ENCODE data around the gene ARL4D. TPM values are rescaled to one million over a fixed set of nuclear protein-coding genes. Genes with fewer than 3 reads are reported as not detected.

ARL4D gene
- total RNA-seq, 1 experiment from 2014 or later, result 19.9 TPM

DNA sequence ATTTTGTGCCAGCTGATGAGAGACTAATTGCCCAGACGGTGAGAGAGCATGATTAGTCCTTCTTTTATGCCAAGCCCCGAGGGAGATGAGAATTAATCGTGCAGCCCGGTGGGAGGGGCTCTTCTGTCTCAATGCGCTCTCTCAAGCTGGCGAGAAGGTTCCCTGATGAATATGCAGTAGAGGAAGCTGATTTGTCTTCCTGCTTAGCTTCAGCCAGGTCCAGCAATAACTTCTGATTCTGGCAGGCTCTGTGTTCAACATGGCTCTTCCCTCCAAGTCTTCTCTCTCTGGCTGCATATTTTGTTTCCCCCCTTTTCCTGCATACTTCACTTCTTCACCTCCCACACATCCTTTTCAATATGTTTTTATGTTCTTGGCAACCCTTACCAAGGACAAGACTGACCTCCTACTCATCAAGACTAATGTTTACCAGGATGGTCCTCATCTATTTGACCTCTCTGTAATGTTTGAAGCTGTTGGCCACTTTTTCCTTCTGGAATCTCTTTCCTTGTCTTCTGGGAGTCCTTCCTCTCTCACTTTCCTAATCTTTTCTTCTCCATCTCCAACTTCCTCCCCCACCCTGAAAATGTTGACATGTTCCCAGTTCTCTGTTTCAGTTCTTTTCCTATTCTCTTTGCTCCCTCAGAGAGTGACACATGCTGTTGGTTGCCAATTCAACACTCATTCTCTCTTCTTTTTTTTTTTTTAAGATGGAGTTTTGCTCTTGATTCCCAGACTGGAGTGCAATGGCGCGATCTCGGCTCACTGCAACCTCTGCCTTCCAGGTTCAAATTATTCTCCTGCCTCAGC is 33.1 kb downstream of the ARL4D start:
- intact Hi-C loops (cut with micrococcal nuclease; ENCODE audit: unreplicated experiment), result loop anchor here (2.0 kb wide), 2 partner anchors 13 to 33 kb away; partner anchors contain the start of gene ARL4D
- CTCF ChIA-PET, result interaction anchor here (0.6 to 1.6 kb wide), 2 partner anchors 52 to 315 kb away, joined by 4 to 13 read pairs; partner anchors contain the start of gene DHX8
- H3K27ac Mint-ChIP-seq (ENCODE audit: unreplicated experiment), result peak overlapping the region; percentile 16

DNA sequence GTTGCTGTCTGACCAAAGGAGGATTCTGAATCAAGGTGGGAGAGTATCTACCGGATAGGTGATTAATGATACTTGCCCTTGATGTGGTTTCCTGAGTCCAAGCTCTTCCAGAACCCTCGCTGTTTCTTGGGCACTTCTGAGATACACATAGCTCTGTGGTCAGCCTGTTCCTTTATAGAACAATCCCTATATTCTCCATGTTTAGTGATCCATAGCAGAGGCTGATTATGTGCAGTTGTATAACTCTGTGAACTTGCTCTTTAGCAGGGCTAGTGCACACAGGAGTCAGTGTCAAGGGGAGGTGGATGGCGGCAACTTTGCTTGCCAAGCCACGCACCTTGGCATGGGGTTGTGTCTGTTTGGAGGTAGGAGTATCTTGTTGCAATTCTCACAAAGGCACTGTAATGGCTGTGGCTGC is 36.1 kb downstream of the ARL4D start:
- peak overlapping the region; percentile 35 for H3K27ac Mint-ChIP-seq (ENCODE audit: unreplicated experiment)
- peaks cover 51% of the 10 kb centered on the region for H3K4me1 Mint-ChIP-seq (ENCODE audit: low read depth, unreplicated experiment)
- no peaks in the 10 kb centered on the region for H3K36me3 Mint-ChIP-seq (ENCODE audit: insufficient read depth, unreplicated experiment)
- Histone ChIP-seq H3K9me3 (no peaks in the 10 kb centered on the region), H3K4me3 (ENCODE audit: low read depth, low read length) (no peak overlapping the region), H3K27me3 (replicated peaks; ENCODE audit: control insufficient read depth, insufficient read depth, low read length) (no peaks in the 10 kb centered on the region), H3K36me3 (ENCODE audit: control insufficient read depth, insufficient read depth, low read length) (no peaks in the 10 kb centered on the region), H3K4me1 (peaks cover 59% of the 10 kb centered on the region)
- intact Hi-C loops (cut with micrococcal nuclease; ENCODE audit: unreplicated experiment), result no loop called here
- no peak for DNase-seq
- TF ChIP-seq, protein P1, sequence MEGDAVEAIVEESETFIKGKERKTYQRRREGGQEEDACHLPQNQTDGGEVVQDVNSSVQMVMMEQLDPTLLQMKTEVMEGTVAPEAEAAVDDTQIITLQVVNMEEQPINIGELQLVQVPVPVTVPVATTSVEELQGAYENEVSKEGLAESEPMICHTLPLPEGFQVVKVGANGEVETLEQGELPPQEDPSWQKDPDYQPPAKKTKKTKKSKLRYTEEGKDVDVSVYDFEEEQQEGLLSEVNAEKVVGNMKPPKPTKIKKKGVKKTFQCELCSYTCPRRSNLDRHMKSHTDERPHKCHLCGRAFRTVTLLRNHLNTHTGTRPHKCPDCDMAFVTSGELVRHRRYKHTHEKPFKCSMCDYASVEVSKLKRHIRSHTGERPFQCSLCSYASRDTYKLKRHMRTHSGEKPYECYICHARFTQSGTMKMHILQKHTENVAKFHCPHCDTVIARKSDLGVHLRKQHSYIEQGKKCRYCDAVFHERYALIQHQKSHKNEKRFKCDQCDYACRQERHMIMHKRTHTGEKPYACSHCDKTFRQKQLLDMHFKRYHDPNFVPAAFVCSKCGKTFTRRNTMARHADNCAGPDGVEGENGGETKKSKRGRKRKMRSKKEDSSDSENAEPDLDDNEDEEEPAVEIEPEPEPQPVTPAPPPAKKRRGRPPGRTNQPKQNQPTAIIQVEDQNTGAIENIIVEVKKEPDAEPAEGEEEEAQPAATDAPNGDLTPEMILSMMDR (IDR thresholded peaks at IDR 0.05; ENCODE audit: insufficient read depth in 1 of 2, low read depth in 1 of 2, low read length in 1 of 2, severe bottlenecking in 1 of 2, unreplicated experiment in 1 of 2), result no peak
- no peak overlapping the region for H3K4me3 Mint-ChIP-seq (ENCODE audit: unreplicated experiment)
- no peaks in the 10 kb centered on the region for H3K9me3 Mint-ChIP-seq (ENCODE audit: unreplicated experiment)
- CTCF ChIA-PET, result no interaction called here
- POLR2A ChIA-PET, result interaction anchor here (0.5 kb wide), 1 partner anchor 36 kb away, joined by 3 read pairs; the partner anchor contains the start of gene ARL4D
- no peaks in the 10 kb centered on the region for H3K27me3 Mint-ChIP-seq (ENCODE audit: insufficient read depth, unreplicated experiment)
- BruUV-seq (replicated peaks), result no TSS peak

More for the DNA sequence above, 33.1 kb downstream of the ARL4D start:
- Histone ChIP-seq H3K4me3 (ENCODE audit: low read depth, low read length) (no peak overlapping the region), H3K9me3 (no peaks in the 10 kb centered on the region), H3K27me3 (replicated peaks; ENCODE audit: control insufficient read depth, insufficient read depth, low read length) (no peaks in the 10 kb centered on the region), H3K36me3 (ENCODE audit: control insufficient read depth, insufficient read depth, low read length) (no peaks in the 10 kb centered on the region), H3K4me1 (peaks cover 42% of the 10 kb centered on the region)
- H3K4me1 Mint-ChIP-seq (ENCODE audit: low read depth, unreplicated experiment), result peaks cover 45% of the 10 kb centered on the region
- BruUV-seq (replicated peaks), result no TSS peak
- DNase-seq, result no peak
- H3K27me3 Mint-ChIP-seq (ENCODE audit: insufficient read depth, unreplicated experiment), result no peaks in the 10 kb centered on the region
- POLR2A ChIA-PET, result interaction anchor here (1.1 to 1.2 kb wide), 2 partner anchors 33 to 64 kb away, joined by 3 read pairs; partner anchors contain the start of gene ARL4D
- TF ChIP-seq, protein P1 (IDR thresholded peaks at IDR 0.05; ENCODE audit: insufficient read depth in 1 of 2, low read depth in 1 of 2, low read length in 1 of 2, severe bottlenecking in 1 of 2, unreplicated experiment in 1 of 2), result no peak
- no peaks in the 10 kb centered on the region for H3K9me3 Mint-ChIP-seq (ENCODE audit: unreplicated experiment)
- H3K36me3 Mint-ChIP-seq (ENCODE audit: insufficient read depth, unreplicated experiment), result no peaks in the 10 kb centered on the region
- H3K4me3 Mint-ChIP-seq (ENCODE audit: unreplicated experiment), result no peak overlapping the region

DNA sequence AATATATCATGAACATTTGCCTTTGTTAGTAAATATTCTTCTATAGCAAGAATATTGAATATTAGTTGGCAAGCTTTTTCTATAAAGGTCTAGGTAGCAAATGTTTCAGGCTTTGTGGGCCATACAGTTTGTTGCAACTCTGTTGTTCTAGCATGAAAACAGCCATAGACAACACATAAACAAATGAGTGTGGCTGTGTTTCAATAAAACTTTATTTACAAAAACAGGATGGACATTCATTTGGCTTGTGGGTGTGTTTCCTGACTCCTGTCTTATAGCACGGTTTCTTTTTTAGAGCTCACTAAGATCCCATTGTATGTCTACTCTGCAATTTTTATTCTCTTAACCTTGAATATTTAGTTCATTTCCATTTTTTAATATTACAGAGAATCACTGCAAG is 39.0 kb downstream of the ARL4D start:
- Histone ChIP-seq H3K27me3 (replicated peaks; ENCODE audit: control insufficient read depth, insufficient read depth, low read length) (no peaks in the 10 kb centered on the region), H3K36me3 (ENCODE audit: control insufficient read depth, insufficient read depth, low read length) (no peaks in the 10 kb centered on the region), H3K4me1 (peaks cover 43% of the 10 kb centered on the region), H3K9me3 (no peaks in the 10 kb centered on the region), H3K4me3 (ENCODE audit: low read depth, low read length) (no peak overlapping the region)
- no peaks in the 10 kb centered on the region for H3K36me3 Mint-ChIP-seq (ENCODE audit: insufficient read depth, unreplicated experiment)
- POLR2A ChIA-PET, result no interaction called here
- no peaks in the 10 kb centered on the region for H3K27me3 Mint-ChIP-seq (ENCODE audit: insufficient read depth, unreplicated experiment)
- no peak overlapping the region for H3K27ac Mint-ChIP-seq (ENCODE audit: unreplicated experiment)
- CTCF ChIA-PET, result no interaction called here
- H3K4me3 Mint-ChIP-seq (ENCODE audit: unreplicated experiment), result no peak overlapping the region
- no peaks in the 10 kb centered on the region for H3K9me3 Mint-ChIP-seq (ENCODE audit: unreplicated experiment)
- no peak for DNase-seq
- intact Hi-C loops (cut with micrococcal nuclease; ENCODE audit: unreplicated experiment), result no loop called here
- TF ChIP-seq, protein P1 (IDR thresholded peaks at IDR 0.05; ENCODE audit: insufficient read depth in 1 of 2, low read depth in 1 of 2, low read length in 1 of 2, severe bottlenecking in 1 of 2, unreplicated experiment in 1 of 2), result no peak
- H3K4me1 Mint-ChIP-seq (ENCODE audit: low read depth, unreplicated experiment), result peaks cover 33% of the 10 kb centered on the region
- no TSS peak for BruUV-seq (replicated peaks)

Data from Caco-2 (cell line).